MM.1S (cell line): ENCODE measurements around the gene UBE2E1.

Source experiments
- DNase-seq: peaks from one replicate; pipeline ENCODE4 v3.0.0-alpha.2; 2015
- H2AFZ ChIP-seq: fragments of 300-600 bp; sonication (generic); 2 replicates; pipeline ENCODE4 v1.6.0; 2016; ENCODE audit warnings: antibody characterized with exemption, low read length
- H3F3A ChIP-seq: fragments of 300-600 bp; sonication (generic); 2 replicates; pipeline ENCODE4 v1.6.1; 2016; ENCODE audit warnings: mild to moderate bottlenecking, antibody characterized with exemption, low read length, moderate library complexity, mixed read lengths; ENCODE audit not compliant: insufficient read depth
- H3K27ac ChIP-seq: fragments of 300-600 bp; sonication (generic); 2 replicates; pipeline ENCODE4 v1.5.1; 2016; ENCODE audit warnings: mild to moderate bottlenecking, low read length
- H3K27me3 ChIP-seq: fragments of 300-600 bp; sonication (generic); replicated peaks from 2 replicates; pipeline ENCODE4 v1.6.0; 2016; ENCODE audit warnings: low read length; ENCODE audit not compliant: insufficient read depth
- H3K36me3 ChIP-seq: fragments of 300-600 bp; sonication (generic); replicated peaks from 2 replicates; pipeline ENCODE4 v1.6.1; 2016; ENCODE audit warnings: mild to moderate bottlenecking, low read length, mixed read lengths; ENCODE audit not compliant: insufficient read depth
- H3K4me1 ChIP-seq: fragments of 300-600 bp; sonication (generic); 2 replicates; pipeline ENCODE4 v1.6.1; 2016; ENCODE audit warnings: low read length, mixed read lengths
- H3K4me2 ChIP-seq: fragments of 300-600 bp; sonication (generic); 2 replicates; pipeline ENCODE4 v1.6.0; 2016; ENCODE audit warnings: low read depth, low read length
- H3K4me3 ChIP-seq: fragments of 300-600 bp; sonication (generic); 2 replicates; pipeline ENCODE4 v1.5.1; 2016; ENCODE audit warnings: low read length, mixed read lengths
- H3K79me2 ChIP-seq: fragments of 300-600 bp; sonication (generic); 2 replicates; pipeline ENCODE4 v1.6.1; 2016; ENCODE audit warnings: mixed run types, low read length, mixed read lengths
- H3K9ac ChIP-seq: fragments of 300-600 bp; sonication (generic); 2 replicates; pipeline ENCODE4 v1.6.1; 2016; ENCODE audit warnings: low read length, mixed read lengths
- H3K9me2 ChIP-seq: fragments of 300-600 bp; sonication (generic); replicated peaks from 2 replicates; pipeline ENCODE4 v1.6.1; 2016; ENCODE audit warnings: mild to moderate bottlenecking, low read length, mixed read lengths; ENCODE audit not compliant: insufficient read depth
- H3K9me3 ChIP-seq: fragments of 300-600 bp; sonication (generic); replicated peaks from 2 replicates; pipeline ENCODE4 v1.6.1; 2016; ENCODE audit warnings: mild to moderate bottlenecking, low read length, mixed read lengths; ENCODE audit not compliant: insufficient read depth
- H4K20me1 ChIP-seq: fragments of 300-600 bp; sonication (generic); 2 replicates; pipeline ENCODE4 v1.6.1; 2016; ENCODE audit warnings: mild to moderate bottlenecking, low read length, moderate library complexity, mixed read lengths; ENCODE audit not compliant: insufficient read depth
- EZH2 ChIP-seq: fragments of 300-600 bp; sonication (generic); optimal IDR thresholded peaks from 2 replicates; pipeline ENCODE3; 2017; ENCODE audit warnings: low read depth, mild to moderate bottlenecking, antibody characterized with exemption, low read length, mixed read lengths
- EZH2phosphoT487 ChIP-seq: fragments of 300-600 bp; sonication (generic); IDR thresholded peaks from 2 replicates; pipeline ENCODE4 v1.6.1; 2018; ENCODE audit warnings: antibody characterized with exemption, low read length
- TF ChIP-seq, protein P1 (sequence below): fragments of 300-600 bp; sonication (generic); IDR thresholded peaks from 2 replicates; pipeline ENCODE4 v1.5.1; 2016; ENCODE audit warnings: antibody characterized with exemption, low read length, mixed read lengths

UBE2E1 gene

DNA sequence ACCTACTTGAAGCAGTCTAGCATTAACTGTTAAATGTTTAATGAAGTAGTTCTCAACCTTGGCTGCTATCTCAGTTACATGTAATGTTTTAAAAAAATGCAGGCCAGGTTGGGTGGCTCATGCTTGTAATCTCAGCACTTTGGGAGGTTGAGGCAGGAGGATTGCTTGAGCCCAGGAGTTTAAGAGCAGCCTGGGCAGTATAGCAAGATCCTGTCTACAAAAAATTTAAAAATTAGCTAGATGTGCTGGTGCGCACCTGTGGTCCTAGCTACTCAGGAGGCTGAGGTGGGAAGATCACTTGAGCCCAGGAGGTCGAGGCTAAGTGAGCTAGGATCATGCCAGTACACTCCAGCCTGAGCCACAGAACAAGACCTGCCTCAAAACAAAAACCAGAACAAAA lies 29.3 kb downstream of the UBE2E1 start:
- H2AFZ ChIP-seq = no peak overlapping the region
- TF ChIP-seq, protein P1, sequence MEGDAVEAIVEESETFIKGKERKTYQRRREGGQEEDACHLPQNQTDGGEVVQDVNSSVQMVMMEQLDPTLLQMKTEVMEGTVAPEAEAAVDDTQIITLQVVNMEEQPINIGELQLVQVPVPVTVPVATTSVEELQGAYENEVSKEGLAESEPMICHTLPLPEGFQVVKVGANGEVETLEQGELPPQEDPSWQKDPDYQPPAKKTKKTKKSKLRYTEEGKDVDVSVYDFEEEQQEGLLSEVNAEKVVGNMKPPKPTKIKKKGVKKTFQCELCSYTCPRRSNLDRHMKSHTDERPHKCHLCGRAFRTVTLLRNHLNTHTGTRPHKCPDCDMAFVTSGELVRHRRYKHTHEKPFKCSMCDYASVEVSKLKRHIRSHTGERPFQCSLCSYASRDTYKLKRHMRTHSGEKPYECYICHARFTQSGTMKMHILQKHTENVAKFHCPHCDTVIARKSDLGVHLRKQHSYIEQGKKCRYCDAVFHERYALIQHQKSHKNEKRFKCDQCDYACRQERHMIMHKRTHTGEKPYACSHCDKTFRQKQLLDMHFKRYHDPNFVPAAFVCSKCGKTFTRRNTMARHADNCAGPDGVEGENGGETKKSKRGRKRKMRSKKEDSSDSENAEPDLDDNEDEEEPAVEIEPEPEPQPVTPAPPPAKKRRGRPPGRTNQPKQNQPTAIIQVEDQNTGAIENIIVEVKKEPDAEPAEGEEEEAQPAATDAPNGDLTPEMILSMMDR = no peak
- TF ChIP-seq EZH2 (no peak), EZH2phosphoT487 (no peak)
- H3F3A ChIP-seq = peaks cover under 1% of the 10 kb centered on the region; the same call in 1 of the 2 replicates
- H3K27me3 ChIP-seq = no peaks in the 10 kb centered on the region
- no peaks in the 10 kb centered on the region for H3K9me3 ChIP-seq
- no peak overlapping the region for H3K4me3 ChIP-seq
- no peaks in the 10 kb centered on the region for H3K9me2 ChIP-seq
- no peak overlapping the region for H3K4me2 ChIP-seq
- peaks cover 71% of the 10 kb centered on the region for H4K20me1 ChIP-seq
- no peak overlapping the region for H3K9ac ChIP-seq
- peaks cover 2% of the 10 kb centered on the region; the same call in 1 of the 2 replicates for H3K36me3 ChIP-seq
- DNase-seq = no peak
- H3K79me2 ChIP-seq = peaks cover 100% of the 10 kb centered on the region
- peaks cover 22% of the 10 kb centered on the region for H3K4me1 ChIP-seq
- H3K27ac ChIP-seq = no peak overlapping the region

- no peak for DNase-seq
- peaks cover 100% of the 10 kb centered on the region for H3K79me2 ChIP-seq
- H3K27me3 ChIP-seq = no peaks in the 10 kb centered on the region
- no peak overlapping the region for H3K4me2 ChIP-seq
- no peak overlapping the region for H3K9ac ChIP-seq
- no peak overlapping the region for H3K4me3 ChIP-seq
- H3K9me3 ChIP-seq = no peaks in the 10 kb centered on the region
- TF ChIP-seq EZH2 (no peak), EZH2phosphoT487 (no peak)
- TF ChIP-seq, protein P1 = no peak
- H3F3A ChIP-seq = no peaks in the 10 kb centered on the region
- no peak overlapping the region for H3K27ac ChIP-seq
- peaks cover 73% of the 10 kb centered on the region for H4K20me1 ChIP-seq
- peaks cover 2% of the 10 kb centered on the region; the same call in 1 of the 2 replicates for H3K36me3 ChIP-seq
- H3K9me2 ChIP-seq = no peaks in the 10 kb centered on the region
- H3K4me1 ChIP-seq = peaks cover 15% of the 10 kb centered on the region
- H2AFZ ChIP-seq = no peak overlapping the region
These were observed 30.0 kb downstream of the UBE2E1 start for GRCh38 chr3:23835802-23836201.

- H2AFZ ChIP-seq = no peak overlapping the region
- H3K27me3 ChIP-seq = no peaks in the 10 kb centered on the region
- peaks cover 10% of the 10 kb centered on the region for H3K4me1 ChIP-seq
- H3F3A ChIP-seq = no peaks in the 10 kb centered on the region
- peaks cover 100% of the 10 kb centered on the region for H3K79me2 ChIP-seq
- H3K9me3 ChIP-seq = no peaks in the 10 kb centered on the region
- no peak overlapping the region for H3K4me3 ChIP-seq
- H4K20me1 ChIP-seq = peaks cover 80% of the 10 kb centered on the region
- H3K36me3 ChIP-seq = peaks cover 2% of the 10 kb centered on the region; the same call in 1 of the 2 replicates
- H3K9me2 ChIP-seq = no peaks in the 10 kb centered on the region
- DNase-seq = no peak
- no peak overlapping the region for H3K9ac ChIP-seq
- TF ChIP-seq EZH2 (no peak), EZH2phosphoT487 (no peak)
- TF ChIP-seq, protein P1 = no peak
- H3K27ac ChIP-seq = no peak overlapping the region
- H3K4me2 ChIP-seq = no peak overlapping the region
These were observed 30.9 kb downstream of the UBE2E1 start for GRCh38 chr3:23836536-23837230.
